GM13976 (cell line): ENCODE data around the gene TBC1D5.
"Not testable (repeated sequence)": the region's sequence is repeated elsewhere in the genome, so short reads cannot be mapped to it uniquely, and the experiment has no call there.

Source experiments
- DNase-seq: peaks from one replicate; pipeline ENCODE4 v3.0.0; 2012; ENCODE audit warnings: low spot score
- CTCF ChIP-seq: IDR thresholded peaks from 2 replicates; pipeline ENCODE4 v1.5.1; 2012; ENCODE audit warnings: borderline replicate concordance, mild to moderate bottlenecking; ENCODE audit not compliant: insufficient read depth; ENCODE audit errors: extremely low read depth, missing control alignments, control extremely low read depth
- in situ Hi-C: fragments of 300-500 bp; cut with MboI; formaldehyde crosslinking; loops from one replicate; pipeline ENCODE4 v1.12.0; 2022; ENCODE audit warnings: low sequenced_read_pairs, mixed read lengths, inconsistent platforms; ENCODE audit not compliant: unreplicated experiment

Gene TBC1D5

GRCh38 chr3:17642474-17642873, 100.0 kb downstream of the TBC1D5 start:
- no peak for TF ChIP-seq CTCF
- in situ Hi-C loops, result no loop called here
- DNase-seq, result no peak

- no peak for TF ChIP-seq CTCF
- DNase-seq, result no peak
- in situ Hi-C loops, result no loop called here
Observed at GRCh38 chr3:17640466-17640865, 102.0 kb downstream of the TBC1D5 start.

GRCh38 chr3:17639765-17640164, 102.7 kb downstream of the TBC1D5 start:
- TF ChIP-seq CTCF, result no peak
- in situ Hi-C loops, result no loop called here
- no peak for DNase-seq

- in situ Hi-C loops, result no loop called here
- DNase-seq, result no peak
- TF ChIP-seq CTCF, result no peak
Observed at GRCh38 chr3:17639257-17639656, 103.2 kb downstream of the TBC1D5 start.

- TF ChIP-seq CTCF, result no peak
- in situ Hi-C loops, result no loop called here
- no peak for DNase-seq
Observed at GRCh38 chr3:17638356-17638755, 104.1 kb downstream of the TBC1D5 start.

GRCh38 chr3:17635675-17636074, 106.8 kb downstream of the TBC1D5 start:
- in situ Hi-C loops, DNase-seq: not testable (repeated sequence)

GRCh38 chr3:17634964-17635363, 107.5 kb downstream of the TBC1D5 start:
- TF ChIP-seq CTCF, result no peak
- in situ Hi-C loops, result no loop called here
- no peak for DNase-seq
